HepG2 (cell line): ENCODE measurements around the gene USE1. TPM values are rescaled to one million over a fixed set of nuclear protein-coding genes. Genes with fewer than 3 reads are reported as not detected.
A peak's percentile ranks its signal among the peaks of the same experiment; 100 is the strongest.

Experiments used
- AKAP8 ChIP-seq: sonication (generic); formaldehyde crosslinking; IDR thresholded peaks from 2 replicates; pipeline ENCODE4 v1.5.1; 2020; ENCODE audit warnings: mild to moderate bottlenecking, missing genetic modification reagents
- GPN1 ChIP-seq: sonication (generic); formaldehyde crosslinking; IDR thresholded peaks from 2 replicates; pipeline ENCODE4 v1.5.1; 2020; ENCODE audit warnings: missing genetic modification reagents, borderline replicate concordance
- HMGA1 ChIP-seq: sonication (generic); formaldehyde crosslinking; conservative IDR thresholded peaks from 2 replicates; pipeline ENCODE4 v1.4.0; 2020; ENCODE audit warnings: missing genetic modification reagents
- HNRNPH1 ChIP-seq: fragments of 200-400 bp; formaldehyde crosslinking; optimal IDR thresholded peaks from 2 replicates; pipeline ENCODE3; 2017; ENCODE audit warnings: mild to moderate bottlenecking, low read depth, low read length
- ISL2 ChIP-seq: sonication (generic); formaldehyde crosslinking; IDR thresholded peaks from 2 replicates; pipeline ENCODE4 v1.5.0; 2020; ENCODE audit warnings: missing genetic modification reagents
- MZF1 ChIP-seq: sonication (generic); formaldehyde crosslinking; IDR thresholded peaks from 2 replicates; pipeline ENCODE4 v1.8.1; 2023; ENCODE audit warnings: mild to moderate bottlenecking, missing genetic modification reagents, borderline replicate concordance
- PTBP1 ChIP-seq: fragments of 200-400 bp; formaldehyde crosslinking; IDR thresholded peaks from 2 replicates; pipeline ENCODE4 v1.6.1; 2018; ENCODE audit warnings: low read length, low read depth; ENCODE audit not compliant: poor library complexity, severe bottlenecking
- RFXAP ChIP-seq: sonication (generic); formaldehyde crosslinking; IDR thresholded peaks from 2 replicates; pipeline ENCODE4 v1.4.0; 2020; ENCODE audit warnings: missing genetic modification reagents, borderline replicate concordance
- RORA ChIP-seq: sonication (generic); formaldehyde crosslinking; IDR thresholded peaks from 2 replicates; pipeline ENCODE4 v1.5.0; 2020; ENCODE audit warnings: mild to moderate bottlenecking, missing genetic modification reagents, moderate library complexity
- STAG1 ChIP-seq: sonication (generic); formaldehyde crosslinking; IDR thresholded peaks from 2 replicates; pipeline ENCODE4 v1.4.0; 2020; ENCODE audit warnings: missing genetic modification reagents
- TEAD3 ChIP-seq: optimal IDR thresholded peaks from 2 replicates; pipeline ENCODE3; 2016; ENCODE audit warnings: borderline replicate concordance
- U2AF1 ChIP-seq: fragments of 200-400 bp; formaldehyde crosslinking; optimal IDR thresholded peaks from 2 replicates; pipeline ENCODE3; 2017; ENCODE audit warnings: mild to moderate bottlenecking, low read depth, low read length
- XRCC5 ChIP-seq: fragments of 200-400 bp; formaldehyde crosslinking; optimal IDR thresholded peaks from 2 replicates; pipeline ENCODE3; 2017; ENCODE audit warnings: mild to moderate bottlenecking, low read length
- ZBTB3 ChIP-seq: sonication (generic); formaldehyde crosslinking; IDR thresholded peaks from 2 replicates; pipeline ENCODE4 v1.4.0; 2020; ENCODE audit warnings: low read depth, mild to moderate bottlenecking, moderate library complexity, missing genetic modification reagents, borderline replicate concordance
- ZFP82 ChIP-seq: sonication (generic); formaldehyde crosslinking; IDR thresholded peaks from 2 replicates; pipeline ENCODE4 v1.5.1; 2020; ENCODE audit warnings: mild to moderate bottlenecking, missing genetic modification reagents, borderline replicate concordance
- ZIK1 ChIP-seq: sonication (generic); formaldehyde crosslinking; IDR thresholded peaks from 2 replicates; pipeline ENCODE4 v1.5.0; 2020; ENCODE audit warnings: mild to moderate bottlenecking, low read depth, missing genetic modification reagents, borderline replicate concordance
- ZKSCAN1 ChIP-seq: fragments of 150-350 bp; IDR thresholded peaks from 2 replicates; pipeline ENCODE4 v1.6.1; 2014; ENCODE audit warnings: low read length
- ZMYM3 ChIP-seq: sonication (generic); formaldehyde crosslinking; IDR thresholded peaks from 2 replicates; pipeline ENCODE4 v1.5.1; 2020; ENCODE audit warnings: mild to moderate bottlenecking, missing genetic modification reagents
- ZNF207 ChIP-seq: fragments of 450-650 bp; IDR thresholded peaks from 2 replicates; pipeline ENCODE4 v1.6.1; 2016; ENCODE audit warnings: antibody characterized with exemption, borderline replicate concordance
- ZNF430 ChIP-seq: sonication (generic); formaldehyde crosslinking; IDR thresholded peaks from 2 replicates; pipeline ENCODE4 v1.9.0; 2021; ENCODE audit warnings: mild to moderate bottlenecking, missing genetic modification reagents
- ZNF549 ChIP-seq: sonication (generic); formaldehyde crosslinking; IDR thresholded peaks from 2 replicates; pipeline ENCODE4 v1.5.0; 2020; ENCODE audit warnings: missing genetic modification reagents
- polyA plus RNA-seq, 8 experiments: library from polyadenylated mRNA; depleted of rRNA in 3 of 8; stranded (reverse) in 7 of 8; unstranded in 1 of 8; fragments of >200 nt; fragmentation: Illumina TruSeq in 4 of 8; extraction: Trizol in 4 of 8; gene quantifications; 2 replicates each; pipeline versions ENCODE4 v1.2.1 to v1.2.3, GENCODE V29; 2011 to 2016; ENCODE audit warnings: low read depth in 4 of 8, missing spikeins in 1 of 8, mixed read lengths in 1 of 8; ENCODE audit not compliant: insufficient read depth in 1 of 8
- total RNA-seq, 5 experiments: library from RNA; depleted of rRNA; stranded (reverse); fragments of >200 nt; fragmentation: Illumina TruSeq; extraction: Trizol; gene quantifications; 2 replicates each; pipeline ENCODE4 v1.2.3, GENCODE V29; 2016; ENCODE audit warnings: low read depth in 1 of 5
- TF ChIP-seq, protein P1 (sequence below): sonication (generic); formaldehyde crosslinking; IDR thresholded peaks from 2 replicates; pipeline ENCODE4 v1.4.0; 2020; ENCODE audit warnings: missing genetic modification reagents
- TF ChIP-seq, protein P2 (sequence below): fragments of 450-650 bp; IDR thresholded peaks from 2 replicates; pipeline ENCODE4 v1.6.1; 2016
- TF ChIP-seq, protein P3 (sequence below): sonication (generic); formaldehyde crosslinking; IDR thresholded peaks from 2 replicates; pipeline ENCODE4 v1.9.0; 2021; ENCODE audit warnings: missing genetic modification reagents, borderline replicate concordance
- TF ChIP-seq, protein P4 (sequence below): IDR thresholded peaks from 2 replicates; pipeline ENCODE4 v1.6.1; 2012; ENCODE audit warnings: inconsistent platforms

USE1 gene
- total and polyA plus RNA-seq, 2 of the 13 experiments (the other 11 are each of a cell fraction or from before 2014, with no cell fraction given) = 9.9 to 17.6 TPM

DNA sequence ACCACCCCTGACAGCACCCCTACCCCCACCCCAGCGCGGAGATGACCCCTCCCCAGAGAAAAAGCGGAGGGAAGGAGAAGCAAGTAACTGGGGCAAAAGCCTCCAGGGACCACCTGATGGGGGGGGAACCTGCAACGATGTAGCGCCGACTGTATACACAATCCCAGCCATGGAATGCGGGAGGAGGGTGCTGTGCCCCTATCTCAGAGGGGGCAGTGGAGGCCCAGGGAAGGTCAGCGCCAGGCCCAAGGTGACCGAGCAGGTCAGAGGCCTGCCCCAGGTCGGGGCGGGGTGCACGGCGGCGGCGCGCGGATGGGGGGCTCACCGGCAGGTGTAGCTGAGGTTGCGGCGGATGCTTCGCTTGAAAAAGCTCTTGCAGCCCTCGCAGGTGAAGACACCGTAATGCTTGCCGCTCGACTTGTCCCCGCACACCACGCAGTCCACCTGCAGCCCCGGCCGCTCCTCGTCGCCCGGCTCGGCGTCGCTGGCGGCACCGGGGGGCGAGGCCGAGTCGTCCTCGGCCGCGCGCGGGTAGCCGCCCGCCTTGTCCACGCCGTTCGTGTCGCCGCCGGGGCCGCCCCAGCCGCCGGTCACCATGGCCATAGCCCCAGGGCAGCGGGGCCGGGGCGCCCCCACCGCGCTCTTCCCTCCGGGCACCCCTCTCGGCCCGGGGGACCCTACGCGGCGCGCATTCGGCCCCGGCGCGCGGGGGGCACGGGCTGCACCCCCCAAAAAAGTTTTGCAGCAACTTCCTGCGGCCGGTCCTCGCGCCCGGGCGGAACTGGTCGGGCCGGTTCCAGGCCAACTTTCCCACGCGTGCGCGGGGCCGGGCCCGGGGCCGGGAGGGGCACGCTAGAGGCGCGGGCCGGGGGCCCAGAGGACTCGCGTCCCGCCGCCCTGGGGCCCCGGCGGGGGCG is 29.7 kb downstream of the USE1 start (continued):
- TF ChIP-seq PTBP1 = no peak
- TF ChIP-seq GPN1 (CRISPR knock-in tag) = no peak
- TF ChIP-seq, protein P1, sequence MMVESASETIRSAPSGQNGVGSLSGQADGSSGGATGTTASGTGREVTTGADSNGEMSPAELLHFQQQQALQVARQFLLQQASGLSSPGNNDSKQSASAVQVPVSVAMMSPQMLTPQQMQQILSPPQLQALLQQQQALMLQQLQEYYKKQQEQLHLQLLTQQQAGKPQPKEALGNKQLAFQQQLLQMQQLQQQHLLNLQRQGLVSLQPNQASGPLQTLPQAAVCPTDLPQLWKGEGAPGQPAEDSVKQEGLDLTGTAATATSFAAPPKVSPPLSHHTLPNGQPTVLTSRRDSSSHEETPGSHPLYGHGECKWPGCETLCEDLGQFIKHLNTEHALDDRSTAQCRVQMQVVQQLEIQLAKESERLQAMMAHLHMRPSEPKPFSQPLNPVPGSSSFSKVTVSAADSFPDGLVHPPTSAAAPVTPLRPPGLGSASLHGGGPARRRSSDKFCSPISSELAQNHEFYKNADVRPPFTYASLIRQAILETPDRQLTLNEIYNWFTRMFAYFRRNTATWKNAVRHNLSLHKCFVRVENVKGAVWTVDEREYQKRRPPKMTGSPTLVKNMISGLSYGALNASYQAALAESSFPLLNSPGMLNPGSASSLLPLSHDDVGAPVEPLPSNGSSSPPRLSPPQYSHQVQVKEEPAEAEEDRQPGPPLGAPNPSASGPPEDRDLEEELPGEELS = no peak
- TF ChIP-seq TEAD3 (CRISPR knock-in tag) = no peak
- no peak; the same call in 1 of the 2 replicates for TF ChIP-seq ZFP82 (CRISPR knock-in tag)
- TF ChIP-seq ZMYM3 (CRISPR knock-in tag) = peak; percentile 93
- no peak for TF ChIP-seq MZF1 (CRISPR knock-in tag)
- no peak for TF ChIP-seq RORA
- no peak for TF ChIP-seq ZNF549
- TF ChIP-seq HMGA1 (CRISPR knock-in tag) = no peak
- no peak for TF ChIP-seq ZIK1 (CRISPR knock-in tag)
- TF ChIP-seq AKAP8 (CRISPR knock-in tag) = peak; percentile 13; the same call in 1 of the 2 replicates
- no peak for TF ChIP-seq RFXAP (CRISPR knock-in tag)
- no peak for TF ChIP-seq ZNF207
- no peak for TF ChIP-seq ZKSCAN1
- TF ChIP-seq ISL2 = no peak
- no peak for TF ChIP-seq STAG1 (CRISPR knock-in tag)
- TF ChIP-seq XRCC5 = no peak
- TF ChIP-seq, protein P2, sequence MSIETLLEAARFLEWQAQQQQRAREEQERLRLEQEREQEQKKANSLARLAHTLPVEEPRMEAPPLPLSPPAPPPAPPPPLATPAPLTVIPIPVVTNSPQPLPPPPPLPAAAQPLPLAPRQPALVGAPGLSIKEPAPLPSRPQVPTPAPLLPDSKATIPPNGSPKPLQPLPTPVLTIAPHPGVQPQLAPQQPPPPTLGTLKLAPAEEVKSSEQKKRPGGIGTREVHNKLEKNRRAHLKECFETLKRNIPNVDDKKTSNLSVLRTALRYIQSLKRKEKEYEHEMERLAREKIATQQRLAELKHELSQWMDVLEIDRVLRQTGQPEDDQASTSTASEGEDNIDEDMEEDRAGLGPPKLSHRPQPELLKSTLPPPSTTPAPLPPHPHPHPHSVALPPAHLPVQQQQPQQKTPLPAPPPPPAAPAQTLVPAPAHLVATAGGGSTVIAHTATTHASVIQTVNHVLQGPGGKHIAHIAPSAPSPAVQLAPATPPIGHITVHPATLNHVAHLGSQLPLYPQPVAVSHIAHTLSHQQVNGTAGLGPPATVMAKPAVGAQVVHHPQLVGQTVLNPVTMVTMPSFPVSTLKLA = no peak
- no peak for TF ChIP-seq HNRNPH1
- TF ChIP-seq, protein P3, sequence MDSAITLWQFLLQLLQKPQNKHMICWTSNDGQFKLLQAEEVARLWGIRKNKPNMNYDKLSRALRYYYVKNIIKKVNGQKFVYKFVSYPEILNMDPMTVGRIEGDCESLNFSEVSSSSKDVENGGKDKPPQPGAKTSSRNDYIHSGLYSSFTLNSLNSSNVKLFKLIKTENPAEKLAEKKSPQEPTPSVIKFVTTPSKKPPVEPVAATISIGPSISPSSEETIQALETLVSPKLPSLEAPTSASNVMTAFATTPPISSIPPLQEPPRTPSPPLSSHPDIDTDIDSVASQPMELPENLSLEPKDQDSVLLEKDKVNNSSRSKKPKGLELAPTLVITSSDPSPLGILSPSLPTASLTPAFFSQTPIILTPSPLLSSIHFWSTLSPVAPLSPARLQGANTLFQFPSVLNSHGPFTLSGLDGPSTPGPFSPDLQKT = no peak
- no peak for TF ChIP-seq U2AF1
- no peak for TF ChIP-seq ZNF430 (CRISPR knock-in tag)
- no peak for TF ChIP-seq ZBTB3 (CRISPR knock-in tag)
- TF ChIP-seq, protein P4, sequence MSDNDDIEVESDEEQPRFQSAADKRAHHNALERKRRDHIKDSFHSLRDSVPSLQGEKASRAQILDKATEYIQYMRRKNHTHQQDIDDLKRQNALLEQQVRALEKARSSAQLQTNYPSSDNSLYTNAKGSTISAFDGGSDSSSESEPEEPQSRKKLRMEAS = peak; percentile 52; the same call in 1 of the 2 replicates
